Activated CD4-positive, alpha-beta T cell treated with anti-CD3 and anti-CD28 coated beads for 4 hours (primary cell): ENCODE data around the gene GDF11.
A peak's percentile ranks its signal among the peaks of the same experiment; 100 is the strongest.

ENCODE experiments used
- DNase-seq, 2 donors: peaks; one replicate each; pipeline ENCODE4 v3.0.0-alpha.2; 2020

GDF11 gene

DNA sequence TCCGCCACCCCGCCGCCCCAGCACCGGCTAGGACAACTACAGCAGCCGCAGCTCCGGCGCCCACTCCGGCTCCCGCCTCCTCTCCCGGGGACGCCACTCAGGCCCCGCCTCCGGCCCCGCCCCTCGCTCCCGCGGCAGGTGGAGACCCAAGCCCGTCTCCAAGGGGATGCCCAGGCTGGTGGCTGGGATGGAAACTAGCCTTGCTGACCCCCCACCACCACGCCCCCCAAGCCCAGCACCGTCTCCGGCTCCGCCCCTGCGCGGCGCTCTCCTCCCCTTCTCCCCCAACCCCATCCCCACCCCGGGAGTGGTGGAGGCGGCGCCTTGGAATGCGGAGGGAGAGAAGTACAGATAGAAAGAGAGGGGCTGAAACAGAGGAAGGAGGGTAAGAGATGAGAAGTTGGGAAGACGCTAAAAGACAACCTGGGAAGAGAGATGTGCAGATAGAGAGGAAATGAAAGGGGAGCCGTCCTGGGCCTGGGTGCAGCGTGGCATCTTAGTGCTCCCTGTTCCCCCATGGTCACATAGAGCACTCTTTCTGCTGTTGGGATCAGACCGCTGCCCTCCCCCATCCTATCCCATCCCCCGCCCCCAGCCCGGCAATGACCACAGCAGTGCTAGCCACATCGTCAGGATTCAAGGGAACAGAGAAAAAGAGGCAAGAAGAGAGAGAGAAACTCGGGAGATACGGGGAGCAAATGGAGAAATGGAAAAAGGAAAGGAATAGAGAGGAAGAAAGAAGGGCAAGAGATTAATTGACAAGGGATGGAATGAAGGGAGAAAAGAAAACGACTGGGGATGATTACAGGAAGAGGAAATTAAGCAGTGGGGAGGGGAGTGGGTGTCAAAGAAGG, 34.9 kb upstream of the GDF11 start, which contains the start of gene ITGA7:
TSS of gene ITGA7 (minus strand) at position 64 of the 854 bp plus-strand sequence. CDS start 222 bp downstream, outside the sequence.
- DNase-seq, result peak; percentile 66 to 70

DNA sequence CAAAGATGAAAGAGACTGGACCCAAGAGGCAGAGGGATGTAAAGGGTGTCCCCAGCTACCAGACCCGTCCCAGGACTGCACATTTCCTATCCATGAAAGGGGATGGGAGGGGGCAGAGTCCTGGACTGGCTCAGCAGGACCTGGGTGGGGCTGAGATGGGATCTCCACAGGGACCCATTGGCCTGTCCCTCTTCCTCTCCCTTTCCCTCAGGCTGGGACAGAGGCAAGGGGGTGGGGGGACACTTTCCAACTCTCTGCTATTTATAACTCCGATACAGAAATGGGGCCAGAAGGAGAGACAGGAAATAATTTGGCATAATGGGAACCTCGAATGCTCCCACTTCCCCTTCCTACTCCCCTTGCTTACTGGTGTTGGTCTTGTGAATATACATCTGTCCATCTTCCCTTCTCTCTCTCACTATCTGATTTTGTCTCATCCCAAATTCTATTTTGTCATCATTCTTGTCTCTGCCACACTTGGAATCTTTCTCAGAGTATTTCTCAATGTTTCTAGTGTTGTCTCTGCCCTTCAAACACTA, 34.2 kb upstream of the GDF11 start:
- no peak for DNase-seq

DNA sequence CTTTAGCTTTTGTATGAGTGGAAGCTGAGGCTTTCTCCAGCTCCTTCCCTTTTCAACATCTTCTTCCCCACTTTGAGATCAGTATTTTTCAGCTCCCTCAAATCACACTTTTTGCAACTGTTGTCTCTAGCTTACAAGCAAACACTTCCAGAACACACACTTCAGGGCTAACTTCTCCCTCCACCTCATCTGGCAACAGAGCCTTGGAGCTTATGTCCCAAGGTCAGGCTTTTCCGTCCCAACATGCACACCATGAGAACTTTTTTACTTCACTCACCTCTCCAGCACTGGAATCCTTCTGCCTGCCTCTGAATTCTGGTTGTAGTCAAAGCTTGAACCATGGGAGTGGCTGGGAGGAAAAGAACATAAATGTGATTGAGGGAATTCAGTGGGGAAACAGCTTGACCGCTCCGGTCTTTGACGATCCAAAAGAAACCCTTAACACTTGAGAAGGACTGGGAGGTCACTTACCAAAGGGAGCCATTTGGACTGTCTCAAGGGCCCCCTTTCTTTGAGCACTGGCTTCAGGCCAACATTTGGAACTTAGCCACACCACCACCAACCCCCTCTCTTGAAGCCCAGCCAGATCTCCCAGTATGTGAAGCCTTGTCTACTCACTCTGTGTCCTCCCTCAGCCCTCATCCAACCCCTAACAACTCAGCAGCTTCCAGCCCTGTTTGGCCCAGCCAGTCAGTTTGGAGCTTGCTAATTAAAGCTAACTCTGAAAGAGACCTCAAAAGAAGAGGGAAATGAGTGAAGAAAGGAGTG, 31.0 kb upstream of the GDF11 start:
- no peak for DNase-seq

DNA sequence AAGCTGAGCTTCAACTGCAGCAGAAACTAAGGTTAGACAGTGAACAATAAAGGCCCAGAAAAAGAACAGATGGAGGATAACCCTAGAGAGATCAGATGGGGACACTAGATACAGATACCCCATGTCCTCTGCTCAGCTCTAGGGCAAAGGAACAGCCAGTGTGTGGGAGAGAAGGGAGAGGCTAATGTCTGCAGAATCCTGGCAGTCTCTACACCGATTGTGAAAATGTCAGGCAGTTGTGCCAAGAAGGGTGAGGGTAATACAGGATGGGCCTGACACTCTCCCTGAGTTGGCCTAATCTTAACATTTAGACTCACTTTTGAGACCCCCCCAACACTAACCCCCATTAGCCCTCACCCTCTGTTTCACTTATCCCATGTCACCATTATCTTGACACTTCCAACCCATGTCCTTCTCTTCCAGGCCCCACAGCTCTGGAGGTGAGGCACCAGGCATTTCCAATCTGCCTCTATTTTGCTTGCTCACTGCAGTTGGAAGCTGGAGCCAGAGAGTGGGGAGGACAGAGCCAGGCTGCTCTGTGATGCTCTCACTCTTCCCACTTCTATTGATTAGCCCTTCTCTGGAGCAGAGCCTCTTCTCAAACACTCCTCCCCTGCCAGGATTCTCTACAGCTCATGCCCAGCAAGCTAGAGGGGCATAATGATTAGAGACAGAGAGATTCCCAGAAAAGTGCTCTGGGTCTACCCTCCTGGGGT, 30.1 kb upstream of the GDF11 start:
- no peak for DNase-seq

DNA sequence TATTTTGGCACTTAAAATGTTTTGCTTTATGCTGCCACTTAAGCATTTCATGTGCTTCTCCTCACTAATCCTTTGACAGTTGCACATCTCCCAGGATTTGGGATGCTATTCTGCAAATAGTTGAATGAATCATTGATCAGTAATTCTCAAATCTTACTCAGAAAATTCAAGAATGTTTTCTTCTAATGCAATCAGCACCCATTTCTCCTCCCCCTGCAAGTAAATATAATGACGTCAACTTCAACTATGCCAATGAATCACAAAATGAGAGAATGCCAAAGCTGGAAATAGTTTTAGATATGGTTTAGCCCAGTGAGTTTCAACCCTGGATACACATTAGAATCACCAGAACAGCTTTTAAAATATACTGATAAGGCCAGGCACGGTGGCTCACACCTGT, 29.2 kb upstream of the GDF11 start:
- no peak for DNase-seq

DNA sequence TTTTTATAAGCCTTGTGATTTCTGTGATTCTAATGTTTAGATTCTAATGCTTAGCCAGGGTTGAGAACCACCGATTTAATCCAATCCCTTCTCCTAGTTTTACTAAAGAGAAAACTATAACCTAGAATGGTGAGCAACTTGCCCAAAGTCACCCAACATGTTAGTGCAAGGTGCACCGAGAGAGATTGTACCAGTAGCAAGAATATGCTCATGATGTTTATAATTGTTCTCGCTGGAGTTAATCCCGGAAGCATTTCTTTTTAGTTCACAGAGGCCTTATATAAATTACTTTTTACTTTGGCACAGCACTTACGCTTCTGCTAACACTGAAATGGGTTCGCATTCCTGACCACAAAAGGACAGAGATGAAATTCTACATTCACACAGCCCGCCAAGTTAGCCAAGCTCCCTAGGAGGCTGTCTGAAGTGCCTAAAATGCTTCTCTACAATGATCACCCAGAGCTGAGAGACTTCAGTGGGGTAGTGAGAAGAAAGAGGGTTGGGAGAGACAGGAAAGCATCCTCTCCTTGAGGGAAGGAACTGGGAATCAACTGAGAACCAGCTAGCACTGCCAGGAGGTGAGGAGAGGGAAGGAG, 27.7 kb upstream of the GDF11 start:
- DNase-seq, result no peak

DNA sequence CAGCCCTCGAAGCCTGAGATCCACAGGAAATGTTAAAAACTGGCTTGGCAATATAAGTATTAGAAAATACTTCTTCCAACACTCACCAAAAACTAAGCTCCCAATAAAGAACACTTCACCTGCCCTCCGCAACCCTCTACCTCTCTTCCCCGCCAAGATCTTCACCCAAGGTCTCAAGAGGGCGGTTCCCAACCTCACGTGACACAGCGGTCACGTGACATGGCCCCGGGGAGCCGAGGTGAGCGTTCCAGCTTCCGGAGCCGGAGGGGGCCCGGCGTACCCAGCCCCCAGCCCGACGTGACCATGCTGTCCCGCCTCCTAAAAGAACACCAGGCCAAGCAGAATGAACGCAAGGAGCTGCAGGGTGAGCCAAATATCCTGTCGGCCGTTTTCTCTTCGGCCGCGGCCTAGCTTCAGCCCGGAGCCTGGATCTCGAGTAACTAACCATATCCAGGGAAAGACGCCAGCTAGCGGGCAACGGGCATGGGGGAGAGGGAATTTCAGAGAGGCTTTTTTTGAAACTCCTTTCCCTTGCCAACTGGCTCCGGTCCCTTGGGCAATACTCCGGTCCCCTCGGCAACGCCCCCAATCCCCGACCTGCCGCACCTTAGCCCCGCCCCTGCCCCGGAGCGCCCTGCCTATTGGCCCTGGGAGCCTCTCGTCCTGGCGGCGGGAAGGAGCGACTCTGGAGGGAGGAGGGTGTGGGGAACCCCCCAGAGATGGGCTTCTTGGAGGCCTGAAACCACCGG, 26.9 kb upstream of the GDF11 start, which contains the start of gene BLOC1S1:
TSS of gene BLOC1S1 (plus strand) at position 214 of the 749 bp plus-strand sequence. CDS start at position 220, 6 bp downstream.
- DNase-seq, result peak; percentile 91

DNA sequence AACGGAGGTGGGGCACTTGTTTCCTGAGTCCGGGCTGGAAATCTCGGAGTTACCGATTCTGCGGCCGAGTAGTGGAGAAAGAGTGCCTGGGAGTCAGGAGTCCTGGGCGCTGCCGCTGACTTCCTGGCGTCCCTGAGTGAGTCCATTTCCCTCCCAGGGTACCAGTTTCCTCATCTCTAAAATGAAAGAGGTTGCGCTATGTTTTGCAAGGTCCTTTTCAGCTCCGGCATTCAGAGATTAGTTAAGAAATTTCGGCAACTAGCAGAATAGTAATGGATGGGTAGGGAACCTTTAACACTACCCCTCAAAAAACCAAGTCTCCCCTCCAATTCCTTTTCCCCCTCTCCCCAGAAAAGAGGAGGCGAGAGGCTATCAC, 26.4 kb upstream of the GDF11 start:
- DNase-seq, result no peak

DNA sequence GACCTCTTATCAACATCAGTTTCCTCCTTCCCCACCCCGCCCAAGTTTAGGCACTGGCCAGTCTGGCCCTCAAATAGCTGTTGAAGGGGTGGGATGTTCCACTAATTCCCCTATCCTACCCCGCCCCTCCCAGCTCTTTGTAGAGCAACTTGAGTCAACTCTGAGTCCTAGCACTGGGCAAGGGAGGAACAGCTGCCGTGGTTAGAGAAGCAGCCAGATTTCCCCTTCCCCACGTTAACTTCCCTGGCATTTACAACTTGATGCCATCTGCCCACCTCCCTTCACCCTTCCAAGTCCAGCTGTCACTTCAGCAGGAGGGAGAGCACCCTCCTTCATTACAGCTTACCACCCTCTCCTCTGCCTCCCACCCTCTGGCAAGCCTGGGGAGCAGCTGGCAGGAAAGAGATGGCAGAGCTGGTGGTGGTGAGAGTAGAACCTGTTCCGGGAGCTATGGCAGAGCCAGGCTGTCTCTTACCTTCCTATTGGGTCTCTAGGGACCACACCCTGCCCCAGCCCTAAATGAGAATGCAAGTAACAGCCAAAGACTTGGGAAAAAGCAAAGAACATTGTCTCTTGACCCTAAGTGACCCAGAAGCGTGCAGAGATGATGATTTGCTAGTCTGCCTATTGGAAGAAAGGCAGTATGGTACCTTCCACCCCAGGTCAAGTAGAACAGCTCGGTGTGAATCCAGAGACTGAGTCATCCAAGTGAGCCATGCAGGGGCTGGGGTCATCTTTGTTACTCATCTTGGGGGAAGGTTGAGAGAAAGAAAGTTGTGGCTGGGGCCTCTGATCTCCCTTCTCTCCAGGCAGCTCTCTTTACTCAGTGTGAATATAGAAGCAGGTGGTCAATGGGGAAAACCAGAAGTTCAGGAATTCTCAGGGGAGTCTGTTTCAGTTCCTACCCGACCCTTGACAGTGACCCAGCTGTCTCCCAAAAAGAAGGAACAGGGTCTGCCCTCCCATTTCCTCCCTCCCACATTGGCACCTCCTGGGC, 25.6 kb upstream of the GDF11 start:
- no peak for DNase-seq

DNA sequence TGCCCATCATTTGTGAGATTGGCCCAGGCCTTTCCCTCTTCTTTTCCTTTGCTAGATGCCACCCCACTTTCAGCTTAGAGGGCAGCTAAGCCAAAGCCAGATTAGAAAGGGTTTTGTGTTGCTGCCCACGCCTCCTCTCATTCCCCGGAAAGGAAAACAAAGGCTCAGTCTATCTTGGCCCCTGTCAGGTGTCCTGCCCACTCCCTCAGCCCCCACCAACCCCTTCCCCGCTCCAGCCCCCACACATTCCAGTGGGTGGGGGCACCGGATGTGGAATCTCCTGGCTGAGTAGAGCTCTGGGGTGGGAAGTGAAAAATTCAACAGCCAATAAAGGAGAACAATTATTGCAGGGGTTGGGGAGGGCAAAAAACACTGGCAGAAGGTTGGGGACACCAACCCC, 24.9 kb upstream of the GDF11 start:
- no peak for DNase-seq

DNA sequence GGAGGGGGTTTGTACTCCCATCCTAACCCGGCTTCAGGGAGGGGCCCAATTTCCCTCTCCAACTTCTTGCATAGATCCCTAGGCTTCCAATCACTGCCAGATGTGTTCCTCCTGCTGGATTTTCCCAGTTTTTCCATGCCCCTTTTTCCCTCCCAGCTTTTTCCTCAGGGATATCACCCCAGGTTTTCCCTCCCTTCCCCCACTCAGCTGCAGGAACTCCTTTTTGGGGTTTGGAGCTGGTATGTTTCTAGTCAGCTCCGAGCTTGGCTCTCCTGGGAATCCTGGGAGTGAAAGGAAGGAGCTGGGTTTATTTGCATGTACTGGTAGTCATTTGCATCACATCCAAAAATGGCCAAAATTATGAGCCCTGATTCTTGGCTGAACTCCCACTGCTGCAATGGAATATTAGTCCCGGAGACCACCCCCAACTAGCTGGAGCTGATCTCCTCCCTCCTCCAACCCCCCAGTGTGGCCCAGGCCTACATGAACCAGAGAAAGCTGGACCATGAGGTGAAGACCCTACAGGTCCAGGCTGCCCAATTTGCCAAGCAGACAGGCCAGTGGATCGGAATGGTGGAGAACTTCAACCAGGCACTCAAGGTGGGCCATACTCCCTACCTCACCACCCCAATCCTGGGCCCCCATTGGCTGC, 24.2 kb upstream of the GDF11 start:
- no peak for DNase-seq

DNA sequence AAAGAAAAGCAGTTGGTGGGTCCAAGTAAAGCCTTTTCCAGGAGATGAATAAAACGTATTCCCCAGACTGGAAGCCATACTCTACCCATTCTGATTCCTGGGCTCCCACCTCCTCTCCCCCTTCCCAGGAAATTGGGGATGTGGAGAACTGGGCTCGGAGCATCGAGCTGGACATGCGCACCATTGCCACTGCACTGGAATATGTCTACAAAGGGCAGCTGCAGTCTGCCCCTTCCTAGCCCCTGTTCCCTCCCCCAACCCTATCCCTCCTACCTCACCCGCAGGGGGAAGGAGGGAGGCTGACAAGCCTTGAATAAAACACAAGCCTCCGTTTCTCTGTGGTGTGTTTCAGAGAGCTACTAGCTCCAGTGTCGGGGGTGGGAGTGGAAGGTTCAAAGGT, 23.6 kb upstream of the GDF11 start:
- no peak for DNase-seq

DNA sequence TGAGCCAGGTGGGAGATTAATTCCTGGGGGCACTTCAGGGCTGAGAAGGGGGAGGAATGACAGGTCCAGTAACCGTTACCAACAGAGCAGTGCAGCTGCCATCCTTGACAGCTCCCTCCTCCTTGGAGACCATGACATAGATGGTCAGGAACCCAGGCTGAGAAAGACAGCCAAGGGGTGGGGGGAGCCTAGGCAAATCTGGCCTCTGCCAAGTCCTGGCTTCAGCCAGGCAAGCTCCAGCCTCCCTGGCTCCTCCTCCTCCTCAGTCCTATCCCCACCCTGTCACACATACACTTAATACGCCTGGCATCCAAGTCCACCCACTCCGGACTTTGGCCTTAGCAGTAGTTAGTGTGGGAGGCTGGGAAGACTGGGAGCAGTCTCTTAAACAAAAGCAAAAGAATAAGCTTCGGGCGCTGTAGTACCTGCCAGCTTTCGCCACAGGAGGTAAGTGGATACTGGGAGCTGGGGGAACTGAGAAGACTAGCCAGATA, 22.8 kb upstream of the GDF11 start, which contains the start of gene RDH5:
TSS of gene RDH5 (plus strand) at position 323 of the 494 bp plus-strand sequence. CDS start 792 bp downstream, outside the sequence.
- DNase-seq, result no peak

DNA sequence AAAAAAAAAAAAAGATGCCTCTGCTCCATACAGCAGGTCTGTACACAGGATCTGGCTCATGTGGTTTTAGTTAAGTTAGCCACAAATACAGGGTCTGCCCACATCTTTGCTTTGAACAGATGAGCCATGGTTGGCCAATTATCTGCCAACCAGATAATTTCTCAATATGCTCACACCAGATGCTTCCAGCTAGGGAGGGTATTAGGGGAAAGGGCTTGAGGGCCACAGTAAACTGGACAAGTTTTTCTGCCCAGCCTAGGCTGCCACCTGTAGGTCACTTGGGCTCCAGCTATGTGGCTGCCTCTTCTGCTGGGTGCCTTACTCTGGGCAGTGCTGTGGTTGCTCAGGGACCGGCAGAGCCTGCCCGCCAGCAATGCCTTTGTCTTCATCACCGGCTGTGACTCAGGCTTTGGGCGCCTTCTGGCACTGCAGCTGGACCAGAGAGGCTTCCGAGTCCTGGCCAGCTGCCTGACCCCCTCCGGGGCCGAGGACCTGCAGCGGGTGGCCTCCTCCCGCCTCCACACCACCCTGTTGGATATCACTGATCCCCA, 22.0 kb upstream of the GDF11 start:
- DNase-seq, result no peak

DNA sequence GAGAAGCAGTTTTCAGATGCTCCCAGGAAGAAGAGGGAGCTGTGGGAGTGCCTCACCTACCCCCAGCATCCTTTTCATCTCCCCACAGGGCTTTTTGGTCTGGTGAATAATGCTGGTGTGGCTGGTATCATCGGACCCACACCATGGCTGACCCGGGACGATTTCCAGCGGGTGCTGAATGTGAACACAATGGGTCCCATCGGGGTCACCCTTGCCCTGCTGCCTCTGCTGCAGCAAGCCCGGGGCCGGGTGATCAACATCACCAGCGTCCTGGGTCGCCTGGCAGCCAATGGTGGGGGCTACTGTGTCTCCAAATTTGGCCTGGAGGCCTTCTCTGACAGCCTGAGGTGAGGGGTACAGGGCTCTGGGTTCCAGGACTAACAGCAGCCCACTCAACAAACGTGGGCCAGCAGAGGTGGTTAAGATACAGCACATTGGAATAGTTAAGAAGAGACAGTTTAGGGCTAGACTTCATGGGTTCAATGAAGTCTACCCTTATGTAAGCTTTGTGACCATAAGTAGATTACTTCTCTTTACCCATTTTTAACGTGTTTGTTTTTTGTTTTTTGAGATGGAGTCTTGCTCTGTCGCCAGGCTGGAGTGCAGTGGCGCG, 21.2 kb upstream of the GDF11 start:
- DNase-seq, result no peak

DNA sequence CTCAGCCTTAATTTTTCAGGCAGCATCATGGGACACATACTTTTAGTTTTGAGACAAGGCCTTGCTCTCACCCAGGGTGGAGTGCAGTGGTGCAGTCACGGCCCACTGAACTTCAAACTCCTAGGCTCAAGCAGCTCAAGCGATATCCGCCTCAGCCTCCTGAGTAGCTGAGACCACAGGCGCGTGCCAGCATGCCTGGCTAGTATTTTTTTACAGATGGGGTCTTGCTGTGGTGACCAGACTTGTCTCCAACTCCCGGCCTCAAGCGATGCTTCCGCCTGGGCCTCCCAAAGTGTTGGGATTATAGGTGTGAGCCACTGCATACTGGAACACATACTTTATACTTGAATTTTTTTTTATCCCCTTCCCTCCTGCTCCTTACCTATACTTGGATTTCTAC, 20.0 kb upstream of the GDF11 start:
- no peak for DNase-seq

DNA sequence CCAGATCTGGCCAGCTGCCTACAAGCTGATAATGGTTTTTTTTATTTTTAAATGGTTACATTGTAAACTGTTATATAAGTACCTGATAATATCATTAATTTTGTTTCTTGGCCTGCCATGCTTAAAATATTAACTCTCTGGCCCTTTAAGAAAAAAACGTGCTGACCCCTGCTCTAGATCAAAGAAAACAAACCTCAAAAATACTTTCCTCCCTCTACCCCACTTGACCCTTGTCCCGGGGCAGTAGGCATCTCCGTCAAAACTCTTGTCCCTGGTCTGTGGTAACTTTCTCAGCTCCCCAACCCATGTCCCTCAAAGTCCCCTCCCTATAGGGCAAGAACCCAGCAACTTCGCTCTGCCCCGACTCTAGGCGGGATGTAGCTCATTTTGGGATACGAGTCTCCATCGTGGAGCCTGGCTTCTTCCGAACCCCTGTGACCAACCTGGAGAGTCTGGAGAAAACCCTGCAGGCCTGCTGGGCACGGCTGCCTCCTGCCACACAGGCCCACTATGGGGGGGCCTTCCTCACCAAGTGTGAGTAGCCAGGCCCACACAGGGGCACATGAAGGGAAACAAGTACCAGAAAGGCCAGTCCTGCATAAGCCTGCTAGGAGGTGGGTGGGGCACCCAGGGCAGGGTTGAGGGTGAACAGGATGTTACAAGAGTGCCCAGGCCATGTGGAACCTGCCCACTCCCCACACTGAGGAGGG, 19.3 kb upstream of the GDF11 start:
- no peak for DNase-seq
